Effector CD4-positive, alpha-beta T cell (primary cell): Measurements from ENCODE around the gene OPALIN.
"Not testable (repeated sequence)": the region's sequence is repeated elsewhere in the genome, so short reads cannot be mapped to it uniquely, and the experiment has no call there.

Experiments
- DNase-seq: peaks from one replicate; pipeline ENCODE4 v3.0.0-alpha.2; 2020

Gene OPALIN

GRCh38 chr10:96334616-96335526 lies 23.9 kb downstream of the OPALIN start:
- no peak for DNase-seq

- DNase-seq, result no peak
These were observed 25.7 kb downstream of the OPALIN start for GRCh38 chr10:96333101-96333500.

- no peak for DNase-seq
These were observed 31.3 kb downstream of the OPALIN start for GRCh38 chr10:96327462-96327861.

- no peak for DNase-seq
These were observed 33.0 kb downstream of the OPALIN start for GRCh38 chr10:96325719-96326373.

GRCh38 chr10:96324447-96324846 lies 34.4 kb downstream of the OPALIN start:
- DNase-seq, result no peak

GRCh38 chr10:96322275-96322674 lies 36.5 kb downstream of the OPALIN start:
- no peak for DNase-seq

GRCh38 chr10:96321822-96322221 lies 37.0 kb downstream of the OPALIN start:
- no peak for DNase-seq

GRCh38 chr10:96319754-96320474 lies 38.9 kb downstream of the OPALIN start:
- DNase-seq, result no peak

- DNase-seq, result no peak
These were observed 41.6 kb downstream of the OPALIN start for GRCh38 chr10:96317067-96317833.

- DNase-seq, result no peak
These were observed 45.5 kb downstream of the OPALIN start for GRCh38 chr10:96313344-96313743.

- DNase-seq, result no peak
These were observed 47.6 kb downstream of the OPALIN start for GRCh38 chr10:96311180-96311715.

GRCh38 chr10:96310321-96310669 lies 48.5 kb downstream of the OPALIN start:
- no peak for DNase-seq

- DNase-seq, result no peak
These were observed 49.0 kb downstream of the OPALIN start for GRCh38 chr10:96309628-96310320.

GRCh38 chr10:96308854-96309253 lies 49.9 kb downstream of the OPALIN start:
- DNase-seq, result not testable (repeated sequence)

- no peak for DNase-seq
These were observed 52.3 kb downstream of the OPALIN start for GRCh38 chr10:96306516-96306915.

- no peak for DNase-seq
These were observed 53.8 kb downstream of the OPALIN start for GRCh38 chr10:96305019-96305418.

- DNase-seq, result no peak
These were observed 54.6 kb downstream of the OPALIN start, which contains the start of gene DNTT for GRCh38 chr10:96304230-96304629. TSS of gene DNTT (plus strand) at chr10:96304434. CDS start at chr10:96304498, 64 bp downstream.

- DNase-seq, result no peak
These were observed 57.2 kb downstream of the OPALIN start for GRCh38 chr10:96301616-96302015.

- DNase-seq, result no peak
These were observed 59.4 kb downstream of the OPALIN start for GRCh38 chr10:96299383-96299782.

- no peak for DNase-seq
These were observed 60.4 kb downstream of the OPALIN start for GRCh38 chr10:96298362-96298761.

GRCh38 chr10:96297486-96297885 lies 61.3 kb downstream of the OPALIN start:
- no peak for DNase-seq

GRCh38 chr10:96295475-96295874 lies 63.3 kb downstream of the OPALIN start:
- DNase-seq, result no peak
